ENCODE data around the gene SLC9A9.
A peak's percentile ranks its signal among the peaks of the same experiment; 100 is the strongest.
"Not testable (repeated sequence)": the region's sequence is repeated elsewhere in the genome, so short reads cannot be mapped to it uniquely, and the experiment has no call there.

SLC9A9 gene

DNA sequence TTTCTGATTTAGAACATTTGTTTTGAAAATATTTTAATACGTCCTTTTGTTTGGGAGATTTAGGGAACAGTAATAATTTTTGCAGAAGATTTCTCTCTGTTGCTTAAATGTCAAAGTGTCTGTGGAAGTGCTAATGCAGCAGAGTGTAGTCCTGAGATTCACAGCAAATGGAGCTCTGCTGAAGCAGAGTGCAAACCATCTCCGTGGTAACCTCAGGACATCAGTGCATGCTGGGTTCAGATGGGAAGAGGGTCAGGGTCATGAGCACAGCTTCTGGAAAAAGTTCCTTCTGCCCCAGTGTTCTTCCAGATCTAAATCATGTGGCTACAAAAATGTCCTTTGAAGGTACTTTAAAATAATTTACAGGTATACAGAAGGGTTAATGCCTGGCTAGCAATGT, 39.9 kb upstream of the SLC9A9 start:
- no peak overlapping the region for H3K27ac Mint-ChIP-seq
- no peak overlapping the region for H3K4me3 Mint-ChIP-seq
- H3K4me1 Mint-ChIP-seq: peaks cover 30% of the 10 kb centered on the region
- peaks cover 4% of the 10 kb centered on the region for H3K9me3 Mint-ChIP-seq
- TF ChIP-seq, protein P1, sequence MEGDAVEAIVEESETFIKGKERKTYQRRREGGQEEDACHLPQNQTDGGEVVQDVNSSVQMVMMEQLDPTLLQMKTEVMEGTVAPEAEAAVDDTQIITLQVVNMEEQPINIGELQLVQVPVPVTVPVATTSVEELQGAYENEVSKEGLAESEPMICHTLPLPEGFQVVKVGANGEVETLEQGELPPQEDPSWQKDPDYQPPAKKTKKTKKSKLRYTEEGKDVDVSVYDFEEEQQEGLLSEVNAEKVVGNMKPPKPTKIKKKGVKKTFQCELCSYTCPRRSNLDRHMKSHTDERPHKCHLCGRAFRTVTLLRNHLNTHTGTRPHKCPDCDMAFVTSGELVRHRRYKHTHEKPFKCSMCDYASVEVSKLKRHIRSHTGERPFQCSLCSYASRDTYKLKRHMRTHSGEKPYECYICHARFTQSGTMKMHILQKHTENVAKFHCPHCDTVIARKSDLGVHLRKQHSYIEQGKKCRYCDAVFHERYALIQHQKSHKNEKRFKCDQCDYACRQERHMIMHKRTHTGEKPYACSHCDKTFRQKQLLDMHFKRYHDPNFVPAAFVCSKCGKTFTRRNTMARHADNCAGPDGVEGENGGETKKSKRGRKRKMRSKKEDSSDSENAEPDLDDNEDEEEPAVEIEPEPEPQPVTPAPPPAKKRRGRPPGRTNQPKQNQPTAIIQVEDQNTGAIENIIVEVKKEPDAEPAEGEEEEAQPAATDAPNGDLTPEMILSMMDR (IDR thresholded peaks at IDR 0.05): no peak
- peaks cover 4% of the 10 kb centered on the region for H3K27me3 Mint-ChIP-seq (ENCODE audit: low read depth, poor library complexity)
- DNase-seq: no peak
- H3K36me3 Mint-ChIP-seq (ENCODE audit: low read depth): no peaks in the 10 kb centered on the region

DNA sequence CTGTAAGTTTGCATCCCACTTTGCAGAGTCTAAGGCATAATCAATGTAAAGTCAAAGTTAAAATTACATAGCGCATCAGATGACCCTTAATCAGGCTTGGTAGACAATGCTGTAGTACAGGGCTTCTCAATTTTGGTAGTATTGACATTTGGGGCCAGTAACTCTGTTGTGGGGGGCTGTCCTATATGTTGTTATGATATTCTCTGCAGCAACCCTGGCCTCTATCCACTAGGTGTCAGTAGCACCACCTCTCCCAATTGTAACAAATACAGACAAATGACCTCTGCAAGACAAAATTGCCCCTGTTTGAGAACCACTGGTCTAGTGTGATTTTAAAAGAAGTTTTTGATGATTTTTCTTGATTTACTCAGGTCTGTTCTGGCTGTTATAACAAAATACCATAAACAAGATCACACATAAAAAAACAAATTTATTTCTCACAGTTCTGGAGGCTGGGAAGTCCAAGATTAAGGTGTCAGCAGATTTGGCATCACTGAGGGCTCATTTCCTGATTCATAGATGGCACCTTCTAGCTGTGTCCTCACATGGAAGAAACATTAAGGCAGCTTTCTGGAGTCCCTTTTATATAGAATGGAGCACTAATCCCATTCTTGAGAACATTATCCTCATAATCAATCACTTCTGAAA, 37.6 kb upstream of the SLC9A9 start:
- TF ChIP-seq, protein P1 (IDR thresholded peaks at IDR 0.05): peak; percentile 47
- peak; percentile 7 for DNase-seq
- H3K27me3 Mint-ChIP-seq (ENCODE audit: low read depth, poor library complexity): peaks cover 4% of the 10 kb centered on the region
- H3K27ac Mint-ChIP-seq: no peak overlapping the region
- H3K4me3 Mint-ChIP-seq: no peak overlapping the region
- peaks cover 4% of the 10 kb centered on the region for H3K9me3 Mint-ChIP-seq
- peaks cover 31% of the 10 kb centered on the region for H3K4me1 Mint-ChIP-seq
- no peaks in the 10 kb centered on the region for H3K36me3 Mint-ChIP-seq (ENCODE audit: low read depth)

DNA sequence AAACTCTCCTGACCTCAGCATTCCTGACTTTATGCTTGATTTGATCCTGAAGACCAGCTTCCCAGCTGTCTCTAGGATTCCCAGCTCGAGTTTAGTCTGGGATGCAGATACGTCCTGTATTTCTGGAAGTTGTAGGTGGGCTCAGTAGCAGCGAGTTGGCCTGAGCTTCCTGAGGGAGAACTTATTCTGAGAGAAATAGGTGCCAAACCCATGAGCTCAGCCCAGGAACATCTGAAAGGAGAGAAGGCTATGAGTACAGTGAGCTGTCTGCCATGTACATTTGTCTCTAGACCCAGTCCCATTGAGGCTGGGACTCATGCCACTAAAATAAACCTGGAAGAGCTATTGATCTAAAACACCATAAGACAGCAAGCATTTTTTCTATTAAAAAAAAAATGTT, 36.6 kb upstream of the SLC9A9 start:
- no peak for DNase-seq
- Mint-ChIP-seq H3K9me3 (peaks cover 4% of the 10 kb centered on the region), H3K36me3 (ENCODE audit: low read depth) (no peaks in the 10 kb centered on the region), H3K27me3 (ENCODE audit: low read depth, poor library complexity) (no peaks in the 10 kb centered on the region), H3K4me1 (peaks cover 31% of the 10 kb centered on the region), H3K4me3 (no peak overlapping the region), H3K27ac (no peak overlapping the region)
- TF ChIP-seq, protein P1 (IDR thresholded peaks at IDR 0.05): no peak

DNA sequence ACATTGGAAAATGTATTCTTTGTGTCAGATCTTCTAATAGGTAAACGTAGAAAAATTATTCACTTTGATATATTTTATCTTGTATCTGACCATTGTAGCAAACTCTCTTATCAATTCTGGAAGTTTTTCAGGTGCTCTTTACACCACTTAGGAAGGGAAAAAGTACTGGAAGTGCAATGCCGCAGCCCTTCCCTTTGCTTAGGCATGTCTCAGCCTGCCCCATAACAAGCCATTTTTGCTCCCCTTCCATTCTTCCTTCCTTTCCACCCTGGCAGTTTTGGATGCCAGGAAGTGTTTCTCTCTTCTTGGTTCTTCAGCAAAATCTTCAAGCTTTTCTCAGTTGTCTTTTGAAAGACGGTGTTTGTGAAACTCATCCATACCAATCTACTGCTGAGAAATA, 34.9 kb upstream of the SLC9A9 start:
- Mint-ChIP-seq H3K27me3 (ENCODE audit: low read depth, poor library complexity) (no peaks in the 10 kb centered on the region), H3K9me3 (peaks cover 4% of the 10 kb centered on the region), H3K4me1 (peaks cover 26% of the 10 kb centered on the region), H3K4me3 (no peak overlapping the region), H3K27ac (no peak overlapping the region), H3K36me3 (ENCODE audit: low read depth) (no peaks in the 10 kb centered on the region)
- TF ChIP-seq, protein P1 (IDR thresholded peaks at IDR 0.05): no peak
- no peak for DNase-seq

DNA sequence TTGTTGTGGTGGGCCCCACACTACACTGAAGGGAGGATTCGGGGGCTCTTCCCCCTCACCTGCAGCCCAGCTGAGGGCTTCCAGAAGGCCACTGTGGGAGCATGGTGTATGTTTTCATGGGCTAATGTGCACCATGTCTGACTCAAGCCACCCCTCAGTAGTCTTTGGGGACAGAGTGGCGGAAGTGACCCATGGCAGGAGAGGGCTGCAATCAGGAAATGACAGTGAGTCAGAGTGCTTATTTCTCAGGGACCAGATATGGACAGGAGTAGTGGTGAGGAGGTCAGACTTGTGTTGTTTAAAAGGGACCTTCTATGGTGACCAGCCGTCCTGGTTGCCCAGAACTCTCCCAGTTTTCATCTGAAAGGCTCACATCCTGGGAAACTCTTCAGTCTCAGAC, 32.8 kb upstream of the SLC9A9 start:
- Mint-ChIP-seq H3K36me3 (ENCODE audit: low read depth) (no peaks in the 10 kb centered on the region), H3K9me3 (peaks cover 3% of the 10 kb centered on the region), H3K4me3 (no peak overlapping the region), H3K27ac (peak overlapping the region; percentile 90), H3K4me1 (peaks cover 29% of the 10 kb centered on the region), H3K27me3 (ENCODE audit: low read depth, poor library complexity) (no peaks in the 10 kb centered on the region)
- TF ChIP-seq, protein P1 (IDR thresholded peaks at IDR 0.05): no peak
- no peak for DNase-seq

DNA sequence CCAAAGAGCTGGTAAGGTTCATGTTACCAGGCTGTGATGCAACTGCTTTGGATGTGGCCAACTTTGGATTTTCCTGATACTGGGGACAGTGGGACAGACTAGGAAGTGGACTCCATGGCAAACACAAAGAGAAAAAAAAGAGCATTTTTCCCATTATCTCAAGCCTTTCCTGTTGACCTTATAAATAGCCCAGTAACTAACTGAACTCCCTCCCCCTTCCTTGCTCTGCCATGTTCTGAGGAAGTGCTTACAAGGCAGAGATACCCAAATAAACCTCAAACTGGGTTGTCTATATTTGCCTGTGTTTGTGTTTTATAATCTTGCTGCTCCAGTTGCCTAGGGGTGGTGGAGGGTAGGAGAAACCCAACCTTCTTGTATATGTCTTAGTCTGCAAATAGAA, 27.3 kb upstream of the SLC9A9 start:
- peaks cover 10% of the 10 kb centered on the region for H3K27me3 Mint-ChIP-seq (ENCODE audit: low read depth, poor library complexity)
- no peak overlapping the region for H3K4me3 Mint-ChIP-seq
- H3K4me1 Mint-ChIP-seq: peaks cover 21% of the 10 kb centered on the region
- TF ChIP-seq, protein P1 (IDR thresholded peaks at IDR 0.05): no peak
- no peak overlapping the region for H3K27ac Mint-ChIP-seq
- no peaks in the 10 kb centered on the region for H3K9me3 Mint-ChIP-seq
- DNase-seq: no peak
- H3K36me3 Mint-ChIP-seq (ENCODE audit: low read depth): no peaks in the 10 kb centered on the region

DNA sequence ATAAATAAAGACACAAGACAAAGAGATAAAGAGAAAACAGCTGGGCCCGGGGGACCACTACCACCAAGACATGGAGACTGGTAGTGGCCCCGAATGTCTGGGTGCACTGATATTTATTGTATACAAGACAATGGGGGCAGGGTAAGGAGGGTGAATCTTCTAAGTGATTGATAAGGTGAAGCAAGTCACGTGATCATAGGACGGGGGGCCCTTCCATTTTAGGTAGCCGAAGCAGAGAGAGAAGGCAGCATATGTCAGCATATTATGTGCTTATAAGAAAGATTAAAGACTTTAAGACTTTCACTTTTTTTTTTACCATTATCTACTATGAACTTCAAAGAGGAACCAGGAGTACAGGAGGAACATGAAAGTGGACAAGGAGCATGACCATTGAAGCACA, 25.3 kb upstream of the SLC9A9 start:
- H3K4me1 Mint-ChIP-seq: peaks cover 26% of the 10 kb centered on the region
- not testable (repeated sequence) for H3K4me3 Mint-ChIP-seq; H3K36me3 Mint-ChIP-seq (ENCODE audit: low read depth); H3K9me3 Mint-ChIP-seq; H3K27me3 Mint-ChIP-seq (ENCODE audit: low read depth, poor library complexity); H3K27ac Mint-ChIP-seq; DNase-seq

Measured in nephron progenitor cell (in vitro differentiated cells).